ENCODE results near the gene DHX34.
"Not testable (repeated sequence)": the region's sequence is repeated elsewhere in the genome, so short reads cannot be mapped to it uniquely, and the experiment has no call there.

The DHX34 gene

GRCh38 chr19:47378246-47378645 is 29.1 kb downstream of the DHX34 start:
- Histone ChIP-seq H3K4me3 (ENCODE audit: low read length in 2 of 2) (no peak overlapping the region), H3K36me3 (ENCODE audit: control insufficient read depth in 2 of 2, insufficient read depth in 2 of 2, low read length in 2 of 2) (peaks cover 48 to 54% of the 10 kb centered on the region in 2 donors), H3K9ac (ENCODE audit: low read length in 2 of 2) (no peak overlapping the region), H3K27ac (ENCODE audit: low read length) (no peak overlapping the region), H3K9me3 (ENCODE audit: control insufficient read depth in 2 of 2, low read length in 2 of 2) (no peaks in the 10 kb centered on the region), H3K27me3 (ENCODE audit: control insufficient read depth in 1 of 2, insufficient read depth in 2 of 2, low read length in 2 of 2) (no peaks in the 10 kb centered on the region), H3K4me1 (ENCODE audit: control insufficient read depth, insufficient read depth, low read length) (peaks cover 8% of the 10 kb centered on the region)

GRCh38 chr19:47379381-47379938 is 30.3 kb downstream of the DHX34 start:
- no peaks in the 10 kb centered on the region for H3K27me3 ChIP-seq (ENCODE audit: control insufficient read depth in 1 of 2, insufficient read depth in 2 of 2, low read length in 2 of 2)
- H3K27ac ChIP-seq (ENCODE audit: low read length), result no peak overlapping the region
- H3K9ac ChIP-seq (ENCODE audit: low read length in 2 of 2), result no peak overlapping the region
- no peak overlapping the region for H3K4me3 ChIP-seq (ENCODE audit: low read length in 2 of 2)
- peaks cover 8% of the 10 kb centered on the region for H3K4me1 ChIP-seq (ENCODE audit: control insufficient read depth, insufficient read depth, low read length)
- H3K36me3 ChIP-seq (ENCODE audit: control insufficient read depth in 2 of 2, insufficient read depth in 2 of 2, low read length in 2 of 2), result peaks cover 39 to 46% of the 10 kb centered on the region in 2 donors
- H3K9me3 ChIP-seq (ENCODE audit: control insufficient read depth in 2 of 2, low read length in 2 of 2), result no peaks in the 10 kb centered on the region

GRCh38 chr19:47380559-47380958 is 31.4 kb downstream of the DHX34 start:
- Histone ChIP-seq H3K4me1 (ENCODE audit: control insufficient read depth, insufficient read depth, low read length) (peaks cover 8% of the 10 kb centered on the region), H3K36me3 (ENCODE audit: control insufficient read depth in 2 of 2, insufficient read depth in 2 of 2, low read length in 2 of 2) (peaks cover 34 to 41% of the 10 kb centered on the region in 2 donors), H3K4me3 (ENCODE audit: low read length in 2 of 2) (no peak overlapping the region), H3K27me3 (ENCODE audit: control insufficient read depth in 1 of 2, insufficient read depth in 2 of 2, low read length in 2 of 2) (peaks cover 0 to under 1% of the 10 kb centered on the region in 2 donors), H3K27ac (ENCODE audit: low read length) (no peak overlapping the region), H3K9me3 (ENCODE audit: control insufficient read depth in 2 of 2, low read length in 2 of 2) (no peaks in the 10 kb centered on the region), H3K9ac (ENCODE audit: low read length in 2 of 2) (no peak overlapping the region)

GRCh38 chr19:47381121-47381520 is 32.0 kb downstream of the DHX34 start:
- Histone ChIP-seq H3K4me3 (ENCODE audit: low read length in 2 of 2) (no peak overlapping the region), H3K27ac (ENCODE audit: low read length) (no peak overlapping the region), H3K27me3 (ENCODE audit: control insufficient read depth in 1 of 2, insufficient read depth in 2 of 2, low read length in 2 of 2) (peaks cover 0 to 3% of the 10 kb centered on the region in 2 donors), H3K36me3 (ENCODE audit: control insufficient read depth in 2 of 2, insufficient read depth in 2 of 2, low read length in 2 of 2) (peaks cover 30 to 38% of the 10 kb centered on the region in 2 donors), H3K4me1 (ENCODE audit: control insufficient read depth, insufficient read depth, low read length) (peaks cover 8% of the 10 kb centered on the region), H3K9me3 (ENCODE audit: control insufficient read depth in 2 of 2, low read length in 2 of 2) (no peaks in the 10 kb centered on the region), H3K9ac (ENCODE audit: low read length in 2 of 2) (no peak overlapping the region)

GRCh38 chr19:47381653-47382279 is 32.7 kb downstream of the DHX34 start:
- no peak overlapping the region for H3K27ac ChIP-seq (ENCODE audit: low read length)
- H3K36me3 ChIP-seq (ENCODE audit: control insufficient read depth in 2 of 2, insufficient read depth in 2 of 2, low read length in 2 of 2), result peaks cover 26 to 33% of the 10 kb centered on the region in 2 donors
- peaks cover 8% of the 10 kb centered on the region for H3K4me1 ChIP-seq (ENCODE audit: control insufficient read depth, insufficient read depth, low read length)

GRCh38 chr19:47383890-47384289 is 34.8 kb downstream of the DHX34 start:
- H3K27ac ChIP-seq (ENCODE audit: low read length); H3K4me1 ChIP-seq (ENCODE audit: control insufficient read depth, insufficient read depth, low read length): not testable (repeated sequence)

More at GRCh38 chr19:47381653-47382279, 32.7 kb downstream of the DHX34 start:
- Histone ChIP-seq H3K4me3 (ENCODE audit: low read length in 2 of 2) (no peak overlapping the region), H3K9ac (ENCODE audit: low read length in 2 of 2) (no peak overlapping the region), H3K9me3 (ENCODE audit: control insufficient read depth in 2 of 2, low read length in 2 of 2) (no peaks in the 10 kb centered on the region), H3K27me3 (ENCODE audit: control insufficient read depth in 1 of 2, insufficient read depth in 2 of 2, low read length in 2 of 2) (peaks cover 0 to 3% of the 10 kb centered on the region in 2 donors)

DNA sequence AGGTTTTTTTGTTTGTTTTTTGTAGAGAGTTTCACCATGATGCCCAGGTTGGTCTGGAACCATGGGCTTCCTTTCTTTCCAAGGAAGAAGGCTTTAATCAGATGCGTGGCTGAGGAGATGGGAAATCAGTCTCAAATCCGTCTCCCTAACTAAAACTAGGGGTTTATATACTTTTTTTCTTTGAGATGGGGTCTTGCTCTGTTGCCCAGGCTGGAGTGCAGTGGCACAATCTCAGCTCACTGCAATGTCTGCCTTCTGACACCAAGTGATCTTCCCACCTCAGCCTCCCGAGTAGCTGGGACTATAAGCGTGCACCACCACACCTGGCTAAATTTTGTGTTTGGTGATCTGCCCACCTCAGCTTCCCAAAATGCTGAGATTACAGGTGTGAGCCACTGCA is 35.4 kb downstream of the DHX34 start:
- H3K4me3 ChIP-seq (ENCODE audit: low read length in 2 of 2); H3K9me3 ChIP-seq (ENCODE audit: control insufficient read depth in 2 of 2, low read length in 2 of 2); H3K4me1 ChIP-seq (ENCODE audit: control insufficient read depth, insufficient read depth, low read length); H3K27ac ChIP-seq (ENCODE audit: low read length); H3K27me3 ChIP-seq (ENCODE audit: control insufficient read depth in 1 of 2, insufficient read depth in 2 of 2, low read length in 2 of 2); H3K9ac ChIP-seq (ENCODE audit: low read length in 2 of 2): not testable (repeated sequence)
- peaks cover 21 to 26% of the 10 kb centered on the region in 2 donors for H3K36me3 ChIP-seq (ENCODE audit: control insufficient read depth in 2 of 2, insufficient read depth in 2 of 2, low read length in 2 of 2)

More at GRCh38 chr19:47383890-47384289, 34.8 kb downstream of the DHX34 start:
- not testable (repeated sequence) for H3K4me3 ChIP-seq (ENCODE audit: low read length in 2 of 2); H3K9ac ChIP-seq (ENCODE audit: low read length in 2 of 2); H3K27me3 ChIP-seq (ENCODE audit: control insufficient read depth in 1 of 2, insufficient read depth in 2 of 2, low read length in 2 of 2); H3K9me3 ChIP-seq (ENCODE audit: control insufficient read depth in 2 of 2, low read length in 2 of 2)
- peaks cover 21 to 26% of the 10 kb centered on the region in 2 donors for H3K36me3 ChIP-seq (ENCODE audit: control insufficient read depth in 2 of 2, insufficient read depth in 2 of 2, low read length in 2 of 2)

GRCh38 chr19:47386582-47386981 is 37.5 kb downstream of the DHX34 start:
- H3K9ac ChIP-seq (ENCODE audit: low read length in 2 of 2); H3K27me3 ChIP-seq (ENCODE audit: control insufficient read depth in 1 of 2, insufficient read depth in 2 of 2, low read length in 2 of 2); H3K4me3 ChIP-seq (ENCODE audit: low read length in 2 of 2); H3K36me3 ChIP-seq (ENCODE audit: control insufficient read depth in 2 of 2, insufficient read depth in 2 of 2, low read length in 2 of 2); H3K4me1 ChIP-seq (ENCODE audit: control insufficient read depth, insufficient read depth, low read length); H3K9me3 ChIP-seq (ENCODE audit: control insufficient read depth in 2 of 2, low read length in 2 of 2); H3K27ac ChIP-seq (ENCODE audit: low read length): not testable (repeated sequence)

GRCh38 chr19:47387623-47388022 is 38.5 kb downstream of the DHX34 start:
- H3K9me3 ChIP-seq (ENCODE audit: control insufficient read depth in 2 of 2, low read length in 2 of 2); H3K4me1 ChIP-seq (ENCODE audit: control insufficient read depth, insufficient read depth, low read length); H3K36me3 ChIP-seq (ENCODE audit: control insufficient read depth in 2 of 2, insufficient read depth in 2 of 2, low read length in 2 of 2); H3K4me3 ChIP-seq (ENCODE audit: low read length in 2 of 2); H3K9ac ChIP-seq (ENCODE audit: low read length in 2 of 2); H3K27me3 ChIP-seq (ENCODE audit: control insufficient read depth in 1 of 2, insufficient read depth in 2 of 2, low read length in 2 of 2); H3K27ac ChIP-seq (ENCODE audit: low read length): not testable (repeated sequence)

DNA sequence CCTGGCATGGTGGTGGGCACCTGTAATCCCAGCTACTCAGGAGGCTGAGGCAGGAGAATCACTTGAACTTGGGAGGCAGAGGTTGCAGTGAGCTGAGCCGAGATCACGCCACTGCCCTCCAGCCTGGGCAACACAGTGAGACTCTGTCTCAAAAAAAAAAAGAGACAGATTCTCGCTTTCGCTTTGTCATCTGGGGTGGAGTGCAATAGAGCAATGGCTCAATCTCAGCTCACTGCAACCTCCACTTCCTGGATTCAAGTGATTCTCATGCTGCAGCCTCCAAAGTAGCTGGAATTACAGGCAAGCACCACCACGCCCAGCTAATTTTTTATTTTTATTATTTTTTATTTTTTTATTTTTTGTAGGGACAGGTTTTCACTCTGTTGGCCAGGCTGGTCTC is 39.6 kb downstream of the DHX34 start:
- not testable (repeated sequence) for H3K27ac ChIP-seq (ENCODE audit: low read length); H3K4me1 ChIP-seq (ENCODE audit: control insufficient read depth, insufficient read depth, low read length); H3K27me3 ChIP-seq (ENCODE audit: control insufficient read depth in 1 of 2, insufficient read depth in 2 of 2, low read length in 2 of 2); H3K9ac ChIP-seq (ENCODE audit: low read length in 2 of 2); H3K36me3 ChIP-seq (ENCODE audit: control insufficient read depth in 2 of 2, insufficient read depth in 2 of 2, low read length in 2 of 2); H3K9me3 ChIP-seq (ENCODE audit: control insufficient read depth in 2 of 2, low read length in 2 of 2); H3K4me3 ChIP-seq (ENCODE audit: low read length in 2 of 2)

DNA sequence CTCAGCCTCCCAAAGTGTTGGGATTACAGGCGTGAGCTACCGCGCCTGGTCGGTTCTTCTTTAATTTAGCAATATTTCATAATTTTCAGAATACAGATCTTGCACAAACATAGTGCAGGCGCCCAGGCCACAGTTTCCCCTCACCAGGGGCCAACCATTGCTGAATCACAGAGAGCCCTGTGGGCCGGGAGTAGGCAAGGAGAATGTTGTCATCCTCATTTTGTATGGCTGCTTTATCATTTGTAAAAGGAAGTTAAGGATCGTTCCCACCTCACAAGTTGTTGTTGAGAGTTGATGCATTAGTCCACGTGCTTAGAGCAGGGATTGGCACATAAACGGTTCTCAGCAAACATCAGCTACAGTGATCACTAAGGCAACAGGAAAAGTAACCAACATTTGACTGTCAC is 40.0 kb downstream of the DHX34 start:
- H3K9ac ChIP-seq (ENCODE audit: low read length in 2 of 2), result no peak overlapping the region
- no peak overlapping the region for H3K4me3 ChIP-seq (ENCODE audit: low read length in 2 of 2)
- no peaks in the 10 kb centered on the region for H3K4me1 ChIP-seq (ENCODE audit: control insufficient read depth, insufficient read depth, low read length)
- no peaks in the 10 kb centered on the region for H3K9me3 ChIP-seq (ENCODE audit: control insufficient read depth in 2 of 2, low read length in 2 of 2)
- no peak overlapping the region for H3K27ac ChIP-seq (ENCODE audit: low read length)
- peaks cover 0 to 3% of the 10 kb centered on the region in 2 donors for H3K27me3 ChIP-seq (ENCODE audit: control insufficient read depth in 1 of 2, insufficient read depth in 2 of 2, low read length in 2 of 2)
- no peaks in the 10 kb centered on the region for H3K36me3 ChIP-seq (ENCODE audit: control insufficient read depth in 2 of 2, insufficient read depth in 2 of 2, low read length in 2 of 2)

Measured in stomach smooth muscle (tissue), 2 donors.